AML-193 (cell line): Measurements from ENCODE around the gene RCAN1.
"Not testable (repeated sequence)": the region's sequence is repeated elsewhere in the genome, so short reads cannot be mapped to it uniquely, and the experiment has no call there.

Source experiments
- DNase-seq, 2 experiments: peaks; one replicate each; lab custom pipeline; 2025; lab: John Stamatoyannopoulos, UW

Gene RCAN1

DNA sequence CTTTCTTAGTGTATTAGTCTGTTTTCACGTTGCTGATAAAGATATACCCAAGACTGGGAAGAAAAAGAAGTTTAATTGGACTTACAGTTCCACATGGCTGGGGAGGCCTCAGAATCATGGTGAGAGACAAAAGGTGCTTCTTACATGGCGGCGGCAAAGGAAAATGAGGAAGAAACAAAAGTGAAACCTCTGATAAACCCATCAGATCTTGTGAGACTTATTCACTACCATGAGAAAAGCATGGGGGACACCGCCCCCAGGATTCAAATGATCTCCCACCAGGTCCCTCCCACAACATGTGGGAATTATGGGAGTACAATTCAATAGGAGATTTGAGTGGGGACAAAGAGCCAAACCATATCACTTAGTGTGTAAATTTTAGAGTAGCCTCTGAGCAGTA lies 46.1 kb downstream of the RCAN1 start:
- DNase-seq = not testable (repeated sequence)

DNA sequence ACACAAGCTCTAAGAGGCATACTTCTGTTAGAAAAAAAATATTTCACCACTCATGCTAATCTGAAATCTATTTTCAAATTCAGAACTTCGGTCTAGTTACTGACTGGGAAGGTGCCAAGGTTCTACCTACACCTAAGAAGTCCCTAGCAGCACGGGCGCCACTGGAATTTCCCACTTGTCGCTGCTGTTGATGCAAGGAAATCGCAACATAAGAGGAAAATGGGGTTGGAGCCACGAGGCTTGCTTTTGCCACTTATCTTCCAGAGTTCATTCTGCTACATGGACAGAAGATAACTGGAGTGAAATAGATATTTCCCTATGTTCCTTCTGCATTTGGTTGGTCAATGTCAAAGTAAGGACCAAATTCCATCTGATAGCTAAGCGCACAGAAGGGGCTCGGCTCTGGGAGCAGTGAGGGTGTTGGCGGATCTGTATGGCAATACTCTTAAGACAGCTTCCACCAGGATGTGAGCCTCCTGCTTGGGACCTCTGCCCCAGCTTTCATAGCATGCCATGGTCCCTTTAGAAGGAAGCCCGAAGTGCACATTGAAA lies 47.2 kb downstream of the RCAN1 start:
- no peak for DNase-seq

DNA sequence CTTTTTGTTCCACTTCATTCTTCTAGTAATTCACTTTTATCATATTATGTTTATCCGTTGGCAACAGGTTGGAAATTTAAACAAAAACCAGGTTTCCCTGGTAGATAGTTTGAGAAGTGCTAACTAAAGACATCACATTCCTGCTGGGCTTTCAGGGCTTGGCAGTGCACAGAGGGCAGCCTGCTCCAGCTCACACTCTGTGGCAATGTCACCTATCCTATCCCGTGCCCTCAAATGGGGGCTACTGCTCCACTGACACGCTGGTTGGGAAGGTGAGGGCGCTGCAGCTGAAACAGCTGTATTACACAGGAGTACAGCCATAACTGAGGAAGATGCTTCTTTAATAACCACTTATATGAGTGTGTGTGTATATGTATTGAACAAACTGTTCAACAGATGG lies 49.7 kb downstream of the RCAN1 start:
- no peak for DNase-seq

DNA sequence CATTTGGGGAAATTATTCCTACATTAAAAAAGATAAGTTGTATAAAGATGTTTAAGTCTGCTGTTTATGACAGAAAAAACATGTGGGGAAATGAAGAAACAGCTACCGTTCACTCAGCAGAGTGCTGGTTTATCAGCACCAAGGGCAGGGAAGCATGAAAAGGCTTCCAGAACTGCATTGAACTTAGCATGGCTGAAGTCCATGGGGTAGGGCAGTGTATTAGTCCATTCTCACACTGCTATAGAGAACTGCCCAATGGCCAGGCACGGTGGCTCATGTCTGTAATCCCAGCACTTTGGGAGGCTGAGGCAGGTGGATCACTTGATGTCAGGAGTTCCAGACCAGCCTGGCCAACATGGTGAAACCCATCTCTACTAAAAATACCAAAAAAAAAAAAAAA lies 51.5 kb downstream of the RCAN1 start:
- not testable (repeated sequence) for DNase-seq

DNA sequence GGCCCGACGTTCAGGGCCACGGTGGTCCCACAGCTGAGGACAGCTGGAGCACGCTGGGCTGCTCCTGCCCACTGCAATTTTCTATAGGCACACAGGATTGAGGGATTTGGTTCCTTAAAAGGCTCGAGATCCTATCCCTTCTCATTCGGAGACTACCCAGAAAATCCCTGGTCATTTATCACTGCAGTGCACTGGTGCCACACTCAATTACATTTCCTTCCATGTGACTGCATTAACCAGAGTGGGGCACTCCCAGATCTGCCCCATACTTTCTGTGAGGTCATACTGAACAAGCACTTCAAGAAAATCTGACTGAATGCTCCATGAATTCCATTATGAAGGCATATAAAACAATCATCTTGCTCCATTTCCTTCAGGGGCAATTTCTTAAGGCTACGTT lies 53.1 kb downstream of the RCAN1 start:
- DNase-seq = no peak

DNA sequence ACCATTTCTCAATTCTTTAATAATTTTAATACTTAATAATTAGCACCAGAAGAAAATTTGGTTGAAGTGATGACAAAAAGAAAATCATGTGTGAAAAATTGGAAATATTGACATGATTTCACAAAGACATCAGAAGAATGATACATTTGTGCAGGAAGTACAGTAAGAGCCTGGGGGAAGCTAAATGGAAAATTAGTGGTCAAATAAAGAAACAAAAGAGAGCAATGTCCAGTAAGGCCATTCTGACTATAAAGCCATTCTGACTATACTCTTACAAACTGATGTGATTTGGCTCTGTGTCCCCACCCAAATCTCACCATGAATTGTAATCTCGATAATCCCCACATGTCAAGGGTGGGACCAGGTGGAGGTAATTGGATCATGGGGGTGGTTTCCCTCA lies 54.3 kb downstream of the RCAN1 start:
- DNase-seq = no peak

DNA sequence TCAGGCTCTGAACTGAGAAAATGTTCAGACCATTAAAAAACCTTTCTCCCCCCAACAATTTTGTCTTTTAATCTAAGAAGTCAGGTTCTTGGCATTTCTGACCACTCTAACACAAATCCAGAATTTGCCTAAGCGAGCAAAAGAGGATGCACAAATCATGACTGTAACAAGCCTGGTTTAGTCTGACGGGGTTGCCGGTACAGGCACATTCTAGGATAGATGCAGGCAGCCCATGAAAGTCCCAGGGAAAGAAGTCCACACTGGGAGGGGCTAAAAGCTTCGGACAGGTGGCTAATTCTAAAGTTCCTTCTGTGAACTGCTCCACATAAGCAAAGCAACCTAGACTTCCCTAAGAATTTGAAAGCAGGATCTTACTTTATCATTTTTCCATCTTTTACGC lies 54.9 kb downstream of the RCAN1 start:
- DNase-seq = no peak

DNA sequence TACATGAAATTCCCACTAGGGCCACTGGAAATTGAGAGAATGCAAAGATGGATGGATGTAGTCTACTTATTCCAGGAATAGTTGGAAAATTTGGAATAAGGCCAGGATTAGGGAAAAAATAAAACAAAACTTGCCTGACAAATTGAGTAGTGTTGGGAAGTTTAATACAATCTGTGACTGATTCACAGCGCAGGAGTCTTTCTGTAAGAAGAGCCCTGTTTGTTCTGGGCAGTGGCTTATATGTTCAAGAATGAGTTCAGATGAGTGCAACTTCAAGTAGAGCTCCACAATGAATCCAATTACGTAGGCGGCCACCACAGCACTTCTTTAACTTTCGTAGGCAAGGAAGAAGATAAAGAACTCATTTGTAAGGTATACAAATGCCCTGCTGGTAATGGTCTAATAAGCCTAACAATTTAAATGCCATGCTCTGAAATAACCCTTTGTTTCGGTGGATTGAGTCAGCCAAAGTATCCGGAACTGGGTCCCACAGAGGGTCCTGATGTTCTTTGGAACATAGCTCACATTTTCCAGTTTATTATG lies 55.8 kb downstream of the RCAN1 start:
- DNase-seq = no peak

DNA sequence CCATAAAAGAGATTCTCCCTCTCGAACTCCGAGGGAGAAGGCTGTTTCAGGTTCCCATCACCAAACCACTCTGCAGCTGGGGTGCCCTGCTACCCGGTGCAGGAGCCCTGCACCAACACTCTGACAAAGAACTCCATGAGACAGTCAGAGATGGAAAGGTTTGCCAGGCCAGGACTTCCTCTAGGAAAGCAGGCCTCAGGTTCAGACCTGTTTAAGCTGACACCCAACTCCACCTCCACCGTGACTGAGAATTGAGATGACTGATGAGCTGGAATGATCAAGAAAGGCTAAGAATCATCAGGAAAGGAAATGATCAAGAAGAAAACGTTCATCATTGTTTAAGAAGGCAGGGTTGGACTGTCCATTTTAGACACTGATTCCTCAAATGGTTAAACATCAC lies 56.7 kb downstream of the RCAN1 start:
- no peak for DNase-seq

DNA sequence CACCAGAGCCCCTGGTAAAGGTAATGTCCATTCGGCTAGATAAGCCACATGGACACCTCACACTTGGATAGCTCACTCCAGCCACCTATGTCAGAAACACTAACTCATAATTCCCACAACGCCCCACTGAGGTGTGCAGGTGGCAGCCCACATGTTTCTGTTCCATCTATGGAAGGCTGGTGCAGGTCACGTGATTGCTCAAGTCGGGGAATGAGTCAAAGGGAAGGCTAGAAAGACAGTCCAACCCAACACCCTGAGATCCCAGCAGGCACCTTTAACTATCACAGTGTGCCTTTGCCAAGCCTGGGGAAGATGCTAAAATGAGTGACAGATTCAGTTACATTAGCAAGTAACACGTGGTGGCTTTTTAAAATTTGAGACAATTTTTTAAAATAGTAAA lies 57.7 kb downstream of the RCAN1 start:
- no peak for DNase-seq

DNA sequence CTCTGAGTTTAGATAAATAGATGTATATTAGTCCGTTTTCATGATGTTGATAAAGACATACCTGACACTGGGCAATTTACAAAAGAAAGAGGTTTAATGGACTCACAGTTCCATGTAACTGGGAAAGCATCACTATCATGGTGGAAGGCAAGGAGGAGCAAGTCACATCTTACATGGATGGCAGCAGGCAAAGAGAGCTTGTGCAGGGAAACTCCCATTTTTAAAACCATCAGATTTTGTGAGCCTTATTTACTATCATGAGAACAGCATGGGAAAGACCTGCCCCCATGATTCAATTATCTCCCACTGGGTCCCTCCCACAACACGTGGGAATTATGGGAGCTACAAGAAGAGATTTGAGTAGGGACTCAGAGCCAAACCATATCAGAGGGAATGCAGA lies 60.2 kb downstream of the RCAN1 start:
- DNase-seq = not testable (repeated sequence)

DNA sequence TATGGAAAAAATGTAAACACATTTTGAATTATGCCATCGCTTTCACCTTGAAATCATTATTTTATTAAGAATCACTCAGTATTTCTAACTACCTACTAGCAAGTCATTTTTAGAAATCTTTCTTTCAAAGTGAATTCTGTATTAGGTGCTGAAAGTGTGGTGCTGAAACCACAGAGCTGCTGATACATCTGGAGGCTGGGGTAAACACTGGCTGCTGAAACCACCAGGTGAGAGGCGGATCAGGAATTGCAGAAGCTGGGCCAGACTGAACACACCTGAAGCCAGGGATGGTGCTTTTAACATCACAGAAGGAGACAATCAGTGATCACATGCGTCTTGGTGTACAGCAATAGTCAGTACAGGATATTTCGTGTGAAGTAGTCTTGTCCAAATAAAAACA lies 60.7 kb downstream of the RCAN1 start:
- DNase-seq = no peak

DNA sequence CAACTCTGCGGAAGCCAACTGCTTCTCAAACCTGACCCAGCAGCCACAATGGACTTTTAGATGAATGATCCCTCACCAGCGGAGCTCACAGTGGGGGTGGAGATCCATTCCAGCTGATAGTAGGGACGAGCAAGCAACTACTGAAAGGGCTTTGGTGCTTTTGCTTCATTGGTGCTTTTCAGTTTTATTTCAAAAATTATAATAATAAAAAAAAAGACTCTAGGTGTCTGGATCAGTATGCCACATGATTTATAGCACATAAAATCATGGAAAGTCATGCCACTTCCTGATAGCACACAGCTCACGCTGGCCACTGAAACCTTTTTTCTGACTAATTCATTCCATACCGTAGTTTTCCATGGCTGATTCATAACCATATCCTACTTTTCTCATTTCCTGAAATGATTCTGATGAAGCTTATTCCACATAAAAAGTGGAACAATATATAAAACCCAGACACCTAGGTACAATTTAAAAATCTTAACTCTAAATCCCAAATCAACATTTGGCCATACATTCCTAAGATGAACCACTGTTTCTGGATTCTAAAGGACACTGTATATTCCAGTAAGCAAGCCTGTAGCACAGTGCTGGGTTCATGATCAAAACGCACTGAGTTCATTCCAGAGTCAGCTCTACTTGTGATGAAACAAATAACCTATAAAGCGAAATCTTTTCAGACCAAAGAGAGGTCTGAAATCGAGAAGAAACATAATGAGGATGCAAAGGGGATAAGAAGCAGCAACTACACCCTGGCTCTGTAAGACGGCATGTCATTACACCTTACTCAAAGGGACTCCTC lies 61.6 kb downstream of the RCAN1 start:
- no peak for DNase-seq

DNA sequence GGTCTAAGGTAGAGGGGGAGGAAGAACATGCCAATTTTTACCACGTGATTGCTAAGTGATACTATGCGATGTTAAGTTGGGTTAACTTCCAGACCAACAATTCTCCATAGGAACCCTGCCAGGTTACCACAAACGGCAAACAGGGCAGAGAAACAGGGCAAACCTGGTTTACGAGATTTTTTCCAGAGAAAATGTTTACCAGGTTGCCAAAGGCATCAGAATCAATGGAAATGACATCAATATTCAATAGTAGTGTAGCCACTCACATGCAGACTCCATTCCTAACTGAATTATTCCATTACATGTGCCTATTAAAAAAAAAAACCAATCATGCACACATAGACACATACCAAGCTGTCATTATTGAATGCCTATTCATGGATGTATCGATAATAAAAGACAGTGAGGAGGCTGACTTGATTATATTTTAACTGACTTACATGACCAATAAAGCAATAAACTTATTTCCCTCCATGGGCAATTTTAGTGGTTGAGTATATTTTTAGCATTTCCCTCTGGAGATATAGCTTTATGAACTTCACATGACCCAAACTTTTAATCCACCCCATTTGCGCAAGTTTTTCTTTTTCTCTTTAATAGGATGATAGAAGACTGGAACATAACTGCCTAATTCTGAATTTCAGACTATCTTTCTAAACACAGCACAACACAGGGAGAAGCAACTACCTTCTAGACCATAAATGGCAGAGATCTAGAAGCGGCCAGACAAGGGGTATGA lies 62.4 kb downstream of the RCAN1 start:
- no peak for DNase-seq

DNA sequence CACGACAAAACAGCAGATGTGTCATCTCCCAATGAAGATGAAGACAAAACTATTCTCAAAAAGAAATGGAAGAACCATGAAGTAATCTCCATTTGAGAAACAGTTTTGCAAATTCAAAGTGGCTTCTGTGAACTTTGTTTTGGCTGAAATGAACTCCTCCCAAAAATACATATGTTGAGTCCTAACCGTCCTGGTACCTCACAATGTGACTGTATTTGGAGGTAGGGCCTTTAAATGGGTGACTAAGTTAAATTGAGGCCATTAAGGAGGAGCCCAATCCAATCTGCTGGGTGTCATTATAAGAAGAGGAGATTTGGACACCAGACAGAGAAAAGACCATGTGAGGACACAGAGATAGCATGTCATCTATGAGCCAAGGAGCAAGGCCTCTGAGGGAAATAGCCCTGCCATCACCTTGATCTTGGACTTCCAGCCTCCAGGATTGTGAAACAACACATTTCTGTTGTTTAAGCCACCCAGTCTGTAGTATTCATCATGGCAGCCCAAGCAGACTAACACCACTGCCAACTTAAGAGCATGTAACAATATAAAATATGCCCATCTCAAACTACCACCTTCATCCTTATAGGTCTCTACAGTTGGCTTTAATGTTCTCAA lies 64.6 kb downstream of the RCAN1 start:
- no peak for DNase-seq

DNA sequence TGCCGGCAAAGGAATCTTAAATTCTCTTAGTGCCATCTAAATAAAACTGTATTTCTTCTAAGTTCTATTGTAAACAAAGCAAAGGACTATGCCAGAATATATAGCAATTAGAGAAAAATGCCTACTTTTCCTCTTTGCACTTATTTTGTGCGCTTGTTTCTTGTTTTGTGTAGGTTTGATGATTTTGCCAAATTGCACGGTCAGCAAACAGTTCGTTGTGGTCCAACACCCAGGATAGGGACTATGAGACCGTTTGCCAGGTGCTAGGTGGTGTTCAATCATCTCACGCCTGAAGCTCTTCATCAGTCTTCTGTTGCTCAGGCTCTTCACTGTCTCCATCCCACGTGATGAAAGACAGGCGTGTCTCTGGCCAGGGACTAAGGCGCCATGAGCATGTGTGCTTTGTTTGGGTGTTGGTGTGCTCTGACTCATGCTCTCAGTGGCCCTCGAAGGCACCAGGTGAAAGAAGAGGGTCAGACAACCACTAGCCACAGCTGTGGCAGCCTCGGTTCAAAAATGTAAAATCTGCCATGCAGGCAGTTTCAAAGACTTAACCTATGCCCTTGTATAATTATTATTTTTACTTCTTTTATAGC lies 66.0 kb downstream of the RCAN1 start:
- no peak for DNase-seq

DNA sequence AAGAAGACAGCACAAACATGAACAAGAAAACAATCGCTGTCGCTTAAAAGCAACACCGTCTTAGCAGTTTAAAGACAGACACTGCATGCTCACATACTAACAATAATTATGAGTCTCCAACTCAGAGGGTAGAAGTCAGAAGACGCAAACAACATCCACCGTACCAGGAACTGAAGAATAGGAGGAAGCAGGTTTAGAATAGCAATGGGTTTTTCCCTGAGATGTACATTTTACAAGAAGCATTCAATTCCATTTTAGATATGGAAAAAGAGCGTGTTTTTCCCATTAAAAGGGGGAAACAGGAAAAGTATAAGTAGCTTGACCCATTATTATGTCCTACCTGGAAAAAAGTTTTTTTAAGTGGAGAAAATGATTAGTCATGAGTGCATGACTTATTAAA lies 68.4 kb downstream of the RCAN1 start:
- DNase-seq = no peak

DNA sequence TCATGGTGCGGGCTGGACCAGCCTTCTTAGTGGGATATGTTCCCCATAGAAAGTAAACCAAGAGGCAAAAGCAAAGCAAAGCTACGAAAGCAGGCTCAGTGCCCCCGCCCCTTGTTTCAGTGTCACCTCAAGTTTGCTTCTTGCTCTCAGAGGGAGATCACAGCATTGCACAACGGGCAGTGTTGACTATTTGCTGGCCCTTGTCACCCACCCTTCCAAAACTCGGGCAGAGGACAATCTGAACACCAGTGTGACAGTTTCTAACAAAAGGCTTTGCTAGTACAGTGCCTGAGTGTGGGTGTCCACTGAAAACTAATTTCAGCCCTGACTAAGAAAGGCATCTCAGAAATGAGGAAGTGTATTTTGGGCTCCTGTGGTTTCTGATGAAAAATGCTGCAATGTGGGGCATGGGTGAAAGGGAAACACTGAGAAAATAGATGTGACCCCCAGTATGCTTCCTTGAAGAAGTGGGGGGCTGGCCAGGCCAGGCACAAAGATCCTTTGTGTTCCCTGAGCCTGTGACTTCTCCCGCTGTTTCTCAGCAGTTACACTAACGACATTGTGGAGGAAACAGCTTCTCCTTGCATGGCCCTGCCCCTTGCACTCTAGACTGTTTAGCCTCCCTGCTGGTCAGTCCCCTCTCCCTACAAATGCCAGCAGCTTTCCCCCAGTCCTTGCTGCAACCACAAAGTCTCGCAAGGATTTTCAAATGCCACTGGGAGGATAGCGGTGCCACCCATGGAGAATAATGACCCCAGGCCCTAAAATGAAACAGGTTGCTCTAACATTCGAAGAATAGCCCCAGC lies 69.6 kb downstream of the RCAN1 start:
- DNase-seq = peak; percentile 77 to 81

DNA sequence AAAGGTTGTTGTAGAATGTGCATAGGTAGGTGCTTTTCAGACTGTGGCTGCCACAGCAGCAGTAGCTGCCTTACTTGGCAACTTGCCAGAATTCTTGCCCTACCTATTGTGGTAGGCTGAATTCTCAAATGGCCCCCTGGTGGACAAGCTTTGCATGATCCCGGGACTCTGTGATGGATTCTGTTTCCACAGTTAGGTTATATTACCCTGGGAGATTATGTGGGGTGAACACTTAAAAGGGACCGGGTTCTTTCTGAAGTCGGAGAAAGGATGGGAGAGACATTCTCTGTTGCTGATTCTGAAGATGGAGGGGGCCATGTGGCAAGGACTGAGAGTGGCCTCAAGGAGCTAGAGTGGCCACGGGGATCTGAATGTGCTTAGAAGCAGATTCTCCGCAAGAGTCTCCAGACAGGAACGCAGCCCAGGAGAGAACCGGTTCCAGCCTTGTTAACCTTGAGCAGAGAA lies 70.8 kb downstream of the RCAN1 start:
- peak; percentile 52 to 62 for DNase-seq

DNA sequence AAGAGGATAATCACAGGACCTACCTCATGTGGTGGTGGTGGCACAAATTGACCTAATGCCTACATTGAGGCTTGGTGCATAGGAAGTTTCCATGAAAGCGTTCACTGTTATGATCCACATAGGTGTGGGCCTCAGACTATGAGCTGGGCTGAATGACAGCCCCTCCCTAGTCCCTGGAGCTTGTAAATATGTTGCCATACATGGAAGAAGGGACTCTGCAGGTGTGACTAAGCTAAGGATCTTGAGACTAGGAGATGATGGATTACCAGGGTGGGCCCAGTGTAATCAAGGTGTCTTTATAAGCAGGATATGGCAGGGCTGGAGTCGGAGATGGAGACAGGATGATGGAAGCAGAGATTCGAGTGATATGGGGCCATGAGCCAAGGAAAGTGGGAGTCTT lies 71.9 kb downstream of the RCAN1 start:
- DNase-seq = no peak

DNA sequence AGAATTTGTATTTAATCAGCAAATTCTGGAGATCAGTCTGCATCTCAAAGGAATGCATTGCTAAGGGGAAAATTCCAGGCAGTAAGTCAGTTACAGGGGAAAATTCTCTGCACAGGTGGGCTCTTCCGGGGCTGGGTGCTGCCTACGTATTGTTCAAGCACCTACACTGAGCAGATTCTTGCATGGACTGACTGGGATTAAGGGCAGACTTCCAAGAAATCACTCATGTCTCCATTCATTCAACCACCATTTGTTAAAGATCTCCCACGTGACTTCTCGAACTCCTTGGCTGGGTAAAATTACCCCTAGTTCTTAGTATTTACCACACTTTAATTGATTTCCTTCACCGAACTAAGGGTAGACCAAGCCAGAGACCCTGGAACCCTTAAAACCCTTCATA lies 74.7 kb downstream of the RCAN1 start:
- no peak for DNase-seq
